ENCODE results near the gene FN3K.

FN3K gene

DNA sequence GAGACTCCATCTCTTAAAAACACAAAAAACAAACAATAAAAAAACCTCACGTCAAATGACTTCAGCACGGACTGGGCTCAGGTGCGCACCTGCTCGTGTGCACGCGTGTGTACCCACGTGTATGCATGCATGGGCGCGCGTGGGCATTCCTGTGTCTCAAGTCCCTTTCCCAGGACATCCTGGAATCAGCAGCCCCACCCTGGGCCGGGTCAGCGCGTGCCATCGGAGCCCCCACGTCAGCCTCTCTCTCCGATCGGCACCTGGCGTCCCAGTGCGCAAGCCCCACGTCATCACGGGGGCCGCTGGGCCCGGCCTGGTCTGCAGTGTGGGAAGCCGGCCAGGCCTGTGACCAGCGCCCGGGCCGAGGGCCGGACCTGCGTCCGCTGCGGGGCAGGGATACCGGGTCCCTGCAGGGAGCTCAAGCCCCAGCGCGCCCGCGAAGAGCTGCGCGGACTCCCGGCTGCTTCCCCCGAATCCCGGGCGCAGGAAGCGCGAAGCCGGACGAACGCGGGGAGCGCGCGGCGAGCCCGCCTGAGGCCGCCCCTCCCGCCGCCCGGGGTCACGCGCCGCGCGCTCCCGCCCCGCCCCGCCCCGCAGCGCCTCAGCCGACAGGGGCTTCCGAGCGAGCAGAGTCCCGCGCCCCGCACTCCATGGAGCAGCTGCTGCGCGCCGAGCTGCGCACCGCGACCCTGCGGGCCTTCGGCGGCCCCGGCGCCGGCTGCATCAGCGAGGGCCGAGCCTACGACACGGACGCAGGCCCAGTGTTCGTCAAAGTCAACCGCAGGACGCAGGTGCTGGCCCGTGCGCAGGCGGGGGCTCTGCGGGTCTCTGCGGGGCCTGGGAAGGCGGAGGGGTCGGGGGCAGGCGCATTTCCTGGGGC is at the start of gene FN3K:
Gene FN3K, plus strand, starts transcription at position 629 of the 880 bp plus-strand sequence. Its CDS starts 22 bp downstream, at position 651.
- H3K4me3 ChIP-seq (ENCODE audit: control insufficient read depth, low read depth, low read length), result peak within 1 kb of the TSS; percentile 41
- TF ChIP-seq, protein P1, sequence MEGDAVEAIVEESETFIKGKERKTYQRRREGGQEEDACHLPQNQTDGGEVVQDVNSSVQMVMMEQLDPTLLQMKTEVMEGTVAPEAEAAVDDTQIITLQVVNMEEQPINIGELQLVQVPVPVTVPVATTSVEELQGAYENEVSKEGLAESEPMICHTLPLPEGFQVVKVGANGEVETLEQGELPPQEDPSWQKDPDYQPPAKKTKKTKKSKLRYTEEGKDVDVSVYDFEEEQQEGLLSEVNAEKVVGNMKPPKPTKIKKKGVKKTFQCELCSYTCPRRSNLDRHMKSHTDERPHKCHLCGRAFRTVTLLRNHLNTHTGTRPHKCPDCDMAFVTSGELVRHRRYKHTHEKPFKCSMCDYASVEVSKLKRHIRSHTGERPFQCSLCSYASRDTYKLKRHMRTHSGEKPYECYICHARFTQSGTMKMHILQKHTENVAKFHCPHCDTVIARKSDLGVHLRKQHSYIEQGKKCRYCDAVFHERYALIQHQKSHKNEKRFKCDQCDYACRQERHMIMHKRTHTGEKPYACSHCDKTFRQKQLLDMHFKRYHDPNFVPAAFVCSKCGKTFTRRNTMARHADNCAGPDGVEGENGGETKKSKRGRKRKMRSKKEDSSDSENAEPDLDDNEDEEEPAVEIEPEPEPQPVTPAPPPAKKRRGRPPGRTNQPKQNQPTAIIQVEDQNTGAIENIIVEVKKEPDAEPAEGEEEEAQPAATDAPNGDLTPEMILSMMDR (conservative IDR thresholded peaks at IDR 0.05; ENCODE audit: control insufficient read depth, insufficient read depth, low read depth, low read length), result no peak
- peak; percentile 82 for DNase-seq (ENCODE audit: low read depth)

DNA sequence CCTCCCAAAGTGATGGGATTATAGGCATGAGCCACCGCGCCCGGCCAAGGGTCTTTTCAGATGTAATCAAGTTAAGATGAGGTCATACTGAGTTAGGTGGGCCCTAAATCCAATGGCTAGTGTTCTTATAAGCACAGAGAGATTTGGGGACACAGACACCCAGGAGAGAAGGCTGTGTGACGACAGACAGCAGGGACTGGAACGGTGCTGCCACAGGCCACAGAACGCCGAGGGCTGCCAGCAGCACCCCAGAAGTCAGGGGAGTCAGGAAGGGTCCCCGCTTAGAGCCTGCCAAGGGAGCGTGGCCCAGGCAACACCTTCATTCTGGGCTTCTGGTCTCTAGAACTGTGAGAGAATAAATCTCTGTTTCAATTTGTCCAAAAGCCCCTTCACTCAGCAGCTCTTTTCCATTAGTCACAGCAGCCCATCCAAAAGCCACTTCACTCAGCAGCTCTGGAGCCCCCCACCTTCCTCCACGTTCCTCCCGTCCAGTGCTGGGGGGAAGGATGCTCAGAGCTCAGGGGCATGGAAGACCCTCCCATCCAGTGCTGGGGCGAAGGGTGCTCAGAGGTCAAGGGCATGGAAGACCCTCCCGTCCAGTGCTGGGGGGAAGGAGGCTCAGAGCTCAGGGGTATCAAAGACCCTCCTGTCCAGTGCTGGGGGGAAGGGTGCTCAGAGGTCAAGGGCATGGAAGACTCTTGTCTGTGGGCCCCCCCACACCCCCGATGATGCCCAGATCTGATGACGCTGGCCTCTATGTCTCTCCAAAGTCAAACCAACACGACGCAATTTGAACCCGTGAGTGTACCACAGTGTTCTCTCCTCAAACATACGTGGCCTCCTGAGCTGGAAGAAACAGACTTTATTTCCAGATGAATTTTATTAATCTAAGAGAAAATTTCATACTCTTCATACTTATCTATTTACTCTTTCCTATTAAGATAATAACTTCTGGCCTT is 48.8 kb upstream of the FN3K start:
- H3K4me3 ChIP-seq (ENCODE audit: control insufficient read depth, low read depth, low read length), result no peak overlapping the region
- no peak for DNase-seq (ENCODE audit: low read depth)

DNA sequence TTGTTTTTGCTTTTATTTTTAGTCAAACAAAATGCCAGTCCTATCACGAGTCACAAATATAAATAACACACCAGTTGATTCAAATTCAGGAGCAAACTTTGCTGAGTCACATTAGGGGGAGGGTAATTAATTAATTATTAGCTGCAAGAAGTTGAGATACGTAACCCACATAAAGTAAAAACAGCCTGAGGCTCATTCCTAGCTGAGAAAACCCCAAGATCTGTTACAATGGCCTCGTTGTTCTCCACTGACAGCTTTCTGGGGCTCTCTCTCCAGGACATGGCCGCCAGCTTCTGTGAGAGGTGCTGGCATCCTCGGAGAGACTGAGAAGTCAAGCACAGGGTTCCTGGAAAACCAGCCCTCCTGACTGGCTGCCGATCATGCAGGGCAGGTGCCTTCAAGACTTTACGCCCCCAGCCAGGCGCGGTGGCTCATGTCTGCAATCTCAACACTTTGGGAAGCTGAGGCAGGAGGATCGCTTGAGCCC is 48.0 kb upstream of the FN3K start:
- no peak for DNase-seq (ENCODE audit: low read depth)
- TF ChIP-seq, protein P1 (conservative IDR thresholded peaks at IDR 0.05; ENCODE audit: control insufficient read depth, insufficient read depth, low read depth, low read length), result no peak
- no peak overlapping the region for H3K4me3 ChIP-seq (ENCODE audit: control insufficient read depth, low read depth, low read length)

More for the DNA sequence above, 48.8 kb upstream of the FN3K start:
- TF ChIP-seq, protein P1 (conservative IDR thresholded peaks at IDR 0.05; ENCODE audit: control insufficient read depth, insufficient read depth, low read depth, low read length), result no peak

DNA sequence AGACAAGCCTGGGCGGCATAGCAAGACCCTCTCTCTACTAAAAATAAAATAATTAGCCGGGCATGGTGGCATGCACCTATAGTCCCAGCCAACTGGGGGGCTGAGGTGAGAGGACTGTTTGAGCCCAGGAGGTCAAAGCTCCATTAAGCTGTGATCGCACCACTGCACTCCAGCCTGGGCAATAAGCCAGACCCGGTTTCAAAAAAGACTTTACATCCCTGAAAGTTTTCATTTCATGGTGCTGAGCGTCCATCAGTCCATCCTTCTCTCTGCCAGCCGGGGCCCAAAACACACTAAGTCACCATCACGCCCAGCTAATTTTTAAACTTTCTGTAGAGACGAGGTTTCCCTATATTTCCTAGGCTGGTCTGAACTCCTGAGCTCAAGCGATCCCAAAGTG is 47.5 kb upstream of the FN3K start:
- no peak overlapping the region for H3K4me3 ChIP-seq (ENCODE audit: control insufficient read depth, low read depth, low read length)
- TF ChIP-seq, protein P1 (conservative IDR thresholded peaks at IDR 0.05; ENCODE audit: control insufficient read depth, insufficient read depth, low read depth, low read length), result no peak
- no peak for DNase-seq (ENCODE audit: low read depth)

DNA sequence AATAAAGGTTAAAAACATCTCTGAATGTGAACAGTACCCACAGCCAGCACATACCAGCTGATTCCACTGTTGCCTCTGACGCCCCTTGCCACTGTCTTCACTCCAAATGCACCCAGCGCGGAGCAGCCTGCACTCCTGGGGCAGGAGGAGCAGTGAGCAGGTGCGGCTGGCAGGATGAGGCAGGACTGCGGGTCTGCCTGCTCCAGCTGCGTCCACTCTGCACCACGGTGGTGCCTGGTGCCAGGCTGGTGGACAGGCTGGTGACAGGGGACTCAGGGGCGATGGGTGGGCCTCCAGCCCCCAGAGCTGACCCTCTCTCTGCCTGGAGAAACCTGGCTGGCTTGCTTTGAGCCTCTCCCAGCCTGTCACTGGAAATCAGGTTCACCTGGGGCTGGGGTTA is 46.3 kb upstream of the FN3K start:
- TF ChIP-seq, protein P1 (conservative IDR thresholded peaks at IDR 0.05; ENCODE audit: control insufficient read depth, insufficient read depth, low read depth, low read length), result no peak
- DNase-seq (ENCODE audit: low read depth), result no peak
- H3K4me3 ChIP-seq (ENCODE audit: control insufficient read depth, low read depth, low read length), result no peak overlapping the region

DNA sequence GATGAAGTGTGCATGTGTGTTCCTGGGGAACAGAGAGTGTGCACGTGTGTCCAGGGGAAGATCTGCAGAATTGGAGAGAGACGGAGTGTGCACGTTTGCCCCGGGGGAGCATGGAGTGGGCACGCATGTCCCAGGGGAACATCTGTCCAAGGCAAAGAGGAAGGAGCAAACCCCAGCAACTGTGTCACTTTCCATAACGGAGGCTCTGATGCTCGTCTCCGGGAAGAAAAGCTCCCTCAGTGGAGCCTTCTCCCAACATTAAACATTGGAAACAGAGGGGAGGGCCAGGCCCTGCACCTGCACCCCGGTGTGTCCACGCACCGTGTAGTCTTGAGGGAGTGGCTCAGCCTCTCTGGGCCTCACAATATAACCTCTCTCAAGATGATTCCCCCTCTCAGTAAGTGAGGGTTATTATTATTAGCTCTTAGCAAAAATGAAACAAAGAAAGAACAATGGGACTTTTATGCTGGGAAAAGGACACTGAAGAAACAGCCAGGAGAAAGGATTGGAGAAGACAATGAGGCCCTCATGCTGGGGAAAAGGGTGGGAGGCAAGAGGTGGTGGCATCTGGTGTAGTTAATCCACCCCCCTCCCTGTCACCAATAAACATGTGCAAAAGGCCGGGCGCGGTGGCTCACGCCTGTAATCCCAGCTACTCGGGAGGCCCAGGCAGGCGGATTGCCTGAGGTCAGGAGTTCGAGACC is 44.5 kb upstream of the FN3K start:
- DNase-seq (ENCODE audit: low read depth), result no peak
- TF ChIP-seq, protein P1 (conservative IDR thresholded peaks at IDR 0.05; ENCODE audit: control insufficient read depth, insufficient read depth, low read depth, low read length), result no peak
- H3K4me3 ChIP-seq (ENCODE audit: control insufficient read depth, low read depth, low read length), result no peak overlapping the region
